KBM-7 (cell line): ENCODE results near the gene FOXJ3.

Source experiments
- DNase-seq: peaks from one replicate; pipeline ENCODE4 v3.0.0-alpha.2; 2015
- in situ Hi-C: fragments of 300-500 bp; cut with MboI; formaldehyde crosslinking; loops from 2 replicates; pipeline ENCODE4 v1.14.3; 2020; ENCODE audit warnings: low sequenced_read_pairs, low pct_unique_long_range_greater_than_20kb, mixed read lengths

Gene FOXJ3

GRCh38 chr1:42317308-42317707 lies 17.7 kb downstream of the FOXJ3 start:
- peak; percentile 54 for DNase-seq
- in situ Hi-C loops: no loop called here

GRCh38 chr1:42316292-42316691 lies 18.7 kb downstream of the FOXJ3 start:
- in situ Hi-C loops: no loop called here

DNA sequence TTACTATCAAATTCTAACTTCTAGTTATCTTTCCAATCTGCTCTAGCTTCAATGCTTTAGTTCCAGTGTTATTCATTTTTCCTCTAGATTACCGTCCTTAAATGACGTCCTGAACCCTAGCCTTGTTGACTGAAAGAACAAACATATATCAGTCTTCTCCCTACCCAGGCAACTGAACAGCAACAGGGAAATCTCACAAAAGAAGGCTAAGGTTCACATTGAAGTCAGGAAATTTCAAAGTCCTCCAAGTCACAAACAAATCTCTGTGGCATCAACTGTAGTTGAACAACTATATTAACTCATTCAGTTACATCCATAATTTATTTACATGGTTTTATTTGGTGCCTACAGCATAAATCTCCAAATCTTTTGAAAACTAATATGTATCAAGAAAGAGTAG lies 19.5 kb downstream of the FOXJ3 start:
- in situ Hi-C loops: no loop called here

More at GRCh38 chr1:42316292-42316691, 18.7 kb downstream of the FOXJ3 start:
- no peak for DNase-seq

GRCh38 chr1:42313970-42314369 lies 21.1 kb downstream of the FOXJ3 start:
- no peak for DNase-seq
- in situ Hi-C loops: no loop called here

More for the DNA sequence above, 19.5 kb downstream of the FOXJ3 start:
- DNase-seq: no peak

GRCh38 chr1:42312576-42313212 lies 22.3 kb downstream of the FOXJ3 start:
- no peak for DNase-seq
- in situ Hi-C loops: no loop called here

GRCh38 chr1:42311897-42312296 lies 23.1 kb downstream of the FOXJ3 start:
- DNase-seq: no peak
- in situ Hi-C loops: no loop called here

DNA sequence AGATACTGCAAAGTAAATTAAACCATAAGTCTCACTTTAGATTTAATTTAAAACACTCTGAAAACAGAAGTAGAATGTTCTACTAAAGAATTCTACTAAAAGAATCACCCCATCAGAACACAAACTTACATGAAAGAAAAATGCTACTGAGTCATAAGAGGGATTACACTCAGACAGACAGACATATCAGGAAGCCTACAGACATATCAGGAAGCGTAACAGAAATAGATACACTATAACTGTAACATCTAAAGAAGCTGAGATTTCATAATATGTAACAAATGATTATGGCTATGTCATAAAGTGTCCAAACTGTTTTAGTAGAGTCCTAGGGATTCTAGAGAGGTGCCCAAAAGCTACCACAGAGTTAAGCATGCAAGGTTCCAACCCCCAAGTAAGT lies 23.9 kb downstream of the FOXJ3 start:
- in situ Hi-C loops: no loop called here
- no peak for DNase-seq

DNA sequence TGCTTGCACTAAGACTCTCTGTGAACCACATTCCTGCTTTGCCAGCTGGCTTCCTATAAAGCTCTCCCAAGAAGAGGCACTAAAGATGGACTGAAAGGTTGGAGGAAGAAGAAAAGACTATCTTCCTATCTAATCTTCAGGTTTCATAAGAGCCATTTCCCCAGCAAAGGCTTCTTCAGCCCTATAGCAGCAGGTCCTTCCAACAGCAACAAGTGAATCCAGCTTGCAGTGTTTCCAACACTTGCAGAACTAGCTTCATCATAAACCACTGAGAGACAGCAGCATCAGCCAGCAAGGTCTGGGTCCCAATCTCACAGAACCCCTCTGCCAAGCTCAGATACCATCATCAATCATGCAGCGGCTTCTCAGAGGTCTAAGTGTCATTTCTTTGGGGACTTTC lies 28.1 kb downstream of the FOXJ3 start:
- in situ Hi-C loops: no loop called here
- no peak for DNase-seq

DNA sequence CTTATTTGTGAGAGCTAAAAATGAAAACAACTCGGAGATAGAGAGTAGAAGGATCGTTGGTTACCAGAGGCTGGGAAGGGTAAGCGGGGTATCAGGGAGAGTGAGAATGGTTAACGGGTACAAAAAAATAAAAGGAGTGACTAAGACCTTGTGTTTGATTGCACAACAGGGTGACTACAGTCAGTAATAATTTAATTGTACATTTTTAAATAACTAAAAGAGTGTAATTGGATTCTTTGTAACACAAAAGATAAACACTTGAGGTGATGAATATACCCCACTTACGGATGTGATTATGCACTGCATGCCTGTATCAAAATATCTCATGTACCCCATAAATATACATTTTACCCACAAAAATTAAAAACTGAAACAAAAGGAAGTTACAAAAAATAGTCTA lies 29.4 kb downstream of the FOXJ3 start:
- in situ Hi-C loops: no loop called here
- no peak for DNase-seq

DNA sequence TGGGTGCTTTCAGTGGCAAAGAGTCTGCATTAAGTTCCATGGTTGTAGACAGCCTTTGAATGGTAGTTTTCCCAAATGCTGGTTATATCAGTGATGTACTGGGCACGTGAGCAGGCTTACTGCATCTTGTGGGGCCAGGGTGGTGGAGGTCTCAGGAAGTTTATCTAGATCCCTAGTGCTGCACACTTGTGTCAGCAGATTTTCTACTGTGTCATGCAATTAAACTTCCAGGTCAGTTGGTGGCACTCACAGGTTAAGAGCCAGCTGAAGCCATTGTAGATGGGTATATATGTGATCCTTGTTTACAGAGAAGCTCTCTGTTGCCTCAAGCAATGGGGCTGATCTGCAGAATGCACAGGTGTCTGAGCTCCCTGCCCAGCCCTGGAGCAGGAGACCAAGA lies 33.0 kb downstream of the FOXJ3 start:
- in situ Hi-C loops: no loop called here
- DNase-seq: no peak

GRCh38 chr1:42298520-42298919 lies 36.5 kb downstream of the FOXJ3 start:
- in situ Hi-C loops: no loop called here
- DNase-seq: no peak

- in situ Hi-C loops: no loop called here
- no peak for DNase-seq
These were observed 39.2 kb downstream of the FOXJ3 start for GRCh38 chr1:42295816-42296215.

DNA sequence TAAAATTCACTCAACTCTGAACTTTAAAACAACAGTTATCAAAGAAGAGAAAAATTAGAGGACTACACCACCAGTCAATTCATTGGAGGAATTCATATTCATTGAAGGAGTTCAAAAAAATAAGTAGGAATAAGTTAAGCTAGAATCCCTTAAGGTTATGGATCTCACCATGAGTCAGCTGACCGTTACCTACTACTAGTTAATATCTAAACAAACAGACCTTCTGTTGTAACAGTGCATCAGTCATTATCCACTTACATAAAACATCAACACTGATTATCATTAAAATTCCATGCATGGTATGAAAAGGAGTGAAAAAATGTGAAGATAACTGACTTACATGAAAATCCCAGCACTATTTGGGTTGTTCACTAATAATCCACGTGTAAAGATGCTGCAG lies 44.9 kb downstream of the FOXJ3 start:
- in situ Hi-C loops: no loop called here

GRCh38 chr1:42288311-42288985 lies 46.6 kb downstream of the FOXJ3 start:
- DNase-seq: no peak
- in situ Hi-C loops: no loop called here

More for the DNA sequence above, 44.9 kb downstream of the FOXJ3 start:
- no peak for DNase-seq

DNA sequence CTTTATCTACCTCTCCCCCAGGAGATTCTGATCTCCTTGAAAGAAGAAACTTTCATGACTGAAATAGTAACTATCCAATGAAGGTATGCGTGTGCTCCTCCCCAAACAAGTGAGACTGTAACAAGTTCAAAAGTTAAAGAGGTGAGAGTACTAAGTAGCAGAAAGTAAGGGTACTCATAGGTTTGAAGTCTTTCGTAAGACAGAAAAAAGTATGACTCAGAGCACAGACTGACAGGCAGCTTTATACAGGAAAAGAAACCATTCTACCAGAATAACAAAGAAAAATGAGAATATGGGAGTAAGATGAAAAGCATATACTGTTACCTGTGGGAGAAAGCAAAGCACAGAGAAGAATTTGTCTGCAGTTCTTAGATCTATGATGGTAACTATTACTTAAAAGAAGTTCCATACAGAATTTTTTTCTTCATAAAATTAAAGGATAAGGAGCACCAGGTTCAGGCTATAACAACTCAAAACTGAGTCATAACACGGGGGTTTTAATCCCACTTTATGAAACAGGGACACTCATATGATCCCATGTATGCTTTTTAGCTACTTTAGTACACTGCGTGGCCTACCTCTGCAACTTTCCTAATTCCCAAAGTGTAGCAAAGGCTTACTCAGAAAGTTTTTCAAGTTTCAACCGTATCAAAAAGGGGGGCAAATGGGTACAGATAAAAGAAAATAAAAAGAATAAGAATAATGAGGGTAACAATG lies 52.0 kb downstream of the FOXJ3 start:
- DNase-seq: no peak
- in situ Hi-C loops: no loop called here

- no peak for DNase-seq
- in situ Hi-C loops: no loop called here
These were observed 52.9 kb downstream of the FOXJ3 start for GRCh38 chr1:42282024-42282579.

DNA sequence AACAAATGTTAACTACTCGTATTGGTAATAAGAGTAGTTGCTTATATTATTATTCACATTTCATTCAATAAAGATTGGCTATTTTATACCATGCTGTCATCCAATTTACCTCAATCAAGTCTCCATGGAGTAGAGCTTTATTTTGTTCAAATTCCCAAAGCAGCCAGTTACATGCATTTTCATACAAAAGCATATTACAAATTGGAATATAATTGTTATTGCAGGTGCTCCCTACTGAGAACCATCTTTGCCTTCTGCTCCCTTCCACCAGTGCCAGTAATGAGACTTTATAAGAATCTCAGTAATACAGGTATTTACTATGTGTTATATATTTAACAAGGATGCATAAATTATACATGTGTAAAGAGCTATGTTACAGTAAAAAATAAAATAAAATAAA lies 54.2 kb downstream of the FOXJ3 start:
- in situ Hi-C loops: no loop called here
- DNase-seq: no peak

GRCh38 chr1:42279055-42279454 lies 56.0 kb downstream of the FOXJ3 start:
- DNase-seq: no peak

DNA sequence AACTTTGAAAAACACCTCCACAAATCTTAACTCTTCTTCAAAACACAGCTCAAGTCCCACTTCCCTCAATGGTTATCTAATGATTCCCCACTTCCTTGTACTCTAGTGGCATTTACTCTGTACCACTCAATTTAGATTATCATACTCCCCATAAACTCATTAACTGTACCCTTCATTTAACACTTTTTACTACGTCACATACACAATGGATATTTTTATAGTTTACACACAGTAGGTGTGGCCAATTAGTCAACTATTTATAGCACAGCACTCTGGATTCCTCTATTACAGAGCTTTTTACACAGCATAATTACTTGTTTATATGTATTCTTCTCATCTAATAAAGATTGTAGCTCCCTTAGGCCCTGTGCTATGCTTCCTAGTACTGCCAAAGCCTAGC lies 62.1 kb downstream of the FOXJ3 start:
- in situ Hi-C loops: no loop called here

More at GRCh38 chr1:42279055-42279454, 56.0 kb downstream of the FOXJ3 start:
- in situ Hi-C loops: no loop called here

GRCh38 chr1:42267904-42268303 lies 67.1 kb downstream of the FOXJ3 start:
- in situ Hi-C loops: no loop called here
- no peak for DNase-seq

More for the DNA sequence above, 62.1 kb downstream of the FOXJ3 start:
- DNase-seq: no peak
